Heart right ventricle (tissue), 16 donors: ENCODE measurements around the gene MRRF. TPM values are rescaled to one million over a fixed set of nuclear protein-coding genes. Genes with fewer than 3 reads are reported as not detected.
A peak's percentile ranks its signal among the peaks of the same experiment; 100 is the strongest.
"Not testable (repeated sequence)": the region's sequence is repeated elsewhere in the genome, so short reads cannot be mapped to it uniquely, and the experiment has no call there.

Source experiments
- ATAC-seq, 8 donors: fragments of 200-7000 bp; cut with Tn5 transposase; one replicate each; pipeline ENCODE4 v1.9.1; 2020; ENCODE audit warnings: mild to moderate bottlenecking in 8 of 8, moderate library complexity in 8 of 8, moderate number of reproducible peaks in 1 of 8
- DNase-seq, 2 donors: peaks; one replicate each; pipeline ENCODE4 v3.0.0-alpha.2; 2020
- H3K27ac ChIP-seq, 10 donors: fragments of 200-600 bp; sonication (generic) in 2 of 10; one replicate each; pipeline versions ENCODE4 v1.5.0 to v1.8.0; 2020 to 2022; ENCODE audit warnings: mild to moderate bottlenecking in 3 of 10
- H3K27me3 ChIP-seq, 7 donors: fragments of 200-600 bp; one replicate each; pipeline ENCODE4 v1.8.0; 2021 to 2022; ENCODE audit warnings: mild to moderate bottlenecking in 2 of 7
- H3K36me3 ChIP-seq, 9 donors: fragments of 200-600 bp; sonication (generic) in 1 of 9; one replicate each; pipeline versions ENCODE4 v1.5.0 to v1.8.0; 2020 to 2022; ENCODE audit warnings: mild to moderate bottlenecking in 2 of 9
- H3K4me1 ChIP-seq, 9 donors: fragments of 200-600 bp; sonication (generic) in 1 of 9; one replicate each; pipeline versions ENCODE4 v1.5.0 to v1.8.0; 2020 to 2022; ENCODE audit warnings: mild to moderate bottlenecking in 4 of 9
- H3K4me3 ChIP-seq, 10 donors: fragments of 200-600 bp; sonication (generic) in 2 of 10; one replicate each; pipeline versions ENCODE4 v1.5.0 to v1.8.0; 2020 to 2022; ENCODE audit warnings: mild to moderate bottlenecking in 7 of 10, moderate library complexity in 2 of 10
- H3K9me3 ChIP-seq, 11 donors: fragments of 200-600 bp in 10 of 11; sonication (generic) in 2 of 11; one replicate each; pipeline versions ENCODE4 v1.5.0 to v1.8.0; 2013 to 2022; ENCODE audit warnings: mild to moderate bottlenecking in 2 of 11, control low read depth in 1 of 11, moderate library complexity in 1 of 11
- WGBS, 2 donors: extraction: QIAGEN DNeasy Blood & Tissue Kit; methylation state at CpG; one replicate each; pipeline ENCODE4 v1.1.7; 2013; ENCODE audit warnings: inconsistent platforms in 1 of 2; 5-methylcytosine and 5-hydroxymethylcytosine counted together
- intact Hi-C, 10 donors: fragments of 100-400 bp; cut with DNase I; formaldehyde crosslinking; loops; one replicate each; pipeline versions ENCODE4 v1.11.1 to v1.14.2; 2022
- polyA plus RNA-seq, 2 donors: library from polyadenylated mRNA; stranded (reverse); fragments of 200-250 nt; gene quantifications; one replicate each; pipeline ENCODE4 v1.2.3, GENCODE V29; 2013
- total RNA-seq, 10 donors: library from RNA; stranded (reverse); fragmentation: NEBNext Ultra II Directional in 3 of 10; extraction: Animal tissue kit (Norgen Biotek cat#: 25700) in 3 of 10; gene quantifications; one replicate each; pipeline versions ENCODE4 v1.2.1 to v1.2.4, GENCODE V29; 2021 to 2023
- TF ChIP-seq, protein P1 (sequence below), 9 donors: fragments of 200-600 bp; sonication (generic) in 2 of 9; IDR thresholded peaks; one replicate each; pipeline versions ENCODE4 v1.5.0 to v1.8.0; 2021 to 2022; ENCODE audit warnings: antibody characterized with exemption in 9 of 9, mild to moderate bottlenecking in 5 of 9, moderate library complexity in 1 of 9
- donor health status: Arrhythmogenic right ventricular cardiomyopathy.
- donor health status: ischemic (EF 13 %, LVEDD 7.1; RV severe dilation, severe dysfunction).
- donor health status: healthy with polysubstance abuse.
- donor health status: DM: no; HTN: yes; CAD: no.
- donor health status: DM: no; HTN: no; CAD: no.
- donor health status: ischemic (EF 25% LVEDD 6.9; RV normal size, moderate dysfunction).
- donor health status: ischemic (EF 25% LVEDD 5.7; RV mildly dilated, moderate dysfunction).
- donor health status: healthy.
- donor health status: DM: yes; HTN: yes; CAD: no.
- donor health status: Ischemic cardiomyopathy.
- donor health status: ischemic (EF 35%, LVEDD 5.7; RV mildly dilated, moderate dysfunction).
- donor health status: nonischemic (EF 11% LVEDD 7.7; RV severe dilation, severe dysfunction).
- donor health status: DM: yes; HTN: yes; CAD: no.
- donor health status: PGD.
- donor health status: ischemic (EF 29% LVEDD 5.4; RV normal size, mild dysfunction).
- donor health status: nonischemic (EF 23%, LVEDD 6.1; RV moderate dilation, normal function).

Gene MRRF
- total and polyA plus RNA-seq, 12 donors = 30.3 to 45.9 (median 37.8) TPM

DNA sequence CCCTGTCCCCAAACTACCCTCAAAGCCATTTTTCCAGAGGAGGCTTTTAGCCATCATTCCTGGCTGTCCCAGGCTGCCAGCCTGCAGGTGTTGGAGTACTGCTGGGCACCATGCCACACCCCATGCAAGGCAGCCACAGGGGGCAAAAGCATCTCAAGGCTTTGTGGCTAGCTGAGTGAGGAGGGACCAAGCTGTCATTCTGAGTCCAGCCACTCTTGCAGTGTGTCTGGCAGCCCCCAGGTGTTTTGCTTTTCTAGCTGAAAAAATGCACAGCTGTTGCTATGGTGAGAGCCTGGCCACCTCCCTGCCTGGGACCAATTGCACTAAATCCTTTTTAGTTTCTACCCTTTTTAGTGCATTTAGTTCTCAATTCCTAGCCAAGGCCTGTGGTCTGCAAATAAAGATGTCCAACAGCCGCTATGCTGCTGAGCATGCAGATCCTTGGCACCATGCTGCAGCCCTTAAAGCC lies 55.8 kb downstream of the MRRF start:
- DNase-seq (no peak), ATAC-seq (peak in 1 of 8 donors; percentile 7)
- peaks cover 0 to 25% (median 8%) of the 10 kb centered on the region in 9 donors for H3K4me1 ChIP-seq
- H3K4me3 ChIP-seq = no peak overlapping the region
- no peak overlapping the region for H3K27ac ChIP-seq
- no peaks in the 10 kb centered on the region for H3K27me3 ChIP-seq
- 69 to 78% methylated on average over 1 of the region's 1 CpG for WGBS, 2 donors
- no peaks in the 10 kb centered on the region for H3K9me3 ChIP-seq
- TF ChIP-seq, protein P1, sequence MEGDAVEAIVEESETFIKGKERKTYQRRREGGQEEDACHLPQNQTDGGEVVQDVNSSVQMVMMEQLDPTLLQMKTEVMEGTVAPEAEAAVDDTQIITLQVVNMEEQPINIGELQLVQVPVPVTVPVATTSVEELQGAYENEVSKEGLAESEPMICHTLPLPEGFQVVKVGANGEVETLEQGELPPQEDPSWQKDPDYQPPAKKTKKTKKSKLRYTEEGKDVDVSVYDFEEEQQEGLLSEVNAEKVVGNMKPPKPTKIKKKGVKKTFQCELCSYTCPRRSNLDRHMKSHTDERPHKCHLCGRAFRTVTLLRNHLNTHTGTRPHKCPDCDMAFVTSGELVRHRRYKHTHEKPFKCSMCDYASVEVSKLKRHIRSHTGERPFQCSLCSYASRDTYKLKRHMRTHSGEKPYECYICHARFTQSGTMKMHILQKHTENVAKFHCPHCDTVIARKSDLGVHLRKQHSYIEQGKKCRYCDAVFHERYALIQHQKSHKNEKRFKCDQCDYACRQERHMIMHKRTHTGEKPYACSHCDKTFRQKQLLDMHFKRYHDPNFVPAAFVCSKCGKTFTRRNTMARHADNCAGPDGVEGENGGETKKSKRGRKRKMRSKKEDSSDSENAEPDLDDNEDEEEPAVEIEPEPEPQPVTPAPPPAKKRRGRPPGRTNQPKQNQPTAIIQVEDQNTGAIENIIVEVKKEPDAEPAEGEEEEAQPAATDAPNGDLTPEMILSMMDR (IDR thresholded peaks at IDR 0.05) = no peak
- intact Hi-C loops = no loop called here
- H3K36me3 ChIP-seq = peaks cover 0 to 85% (median 21%) of the 10 kb centered on the region in 9 donors

DNA sequence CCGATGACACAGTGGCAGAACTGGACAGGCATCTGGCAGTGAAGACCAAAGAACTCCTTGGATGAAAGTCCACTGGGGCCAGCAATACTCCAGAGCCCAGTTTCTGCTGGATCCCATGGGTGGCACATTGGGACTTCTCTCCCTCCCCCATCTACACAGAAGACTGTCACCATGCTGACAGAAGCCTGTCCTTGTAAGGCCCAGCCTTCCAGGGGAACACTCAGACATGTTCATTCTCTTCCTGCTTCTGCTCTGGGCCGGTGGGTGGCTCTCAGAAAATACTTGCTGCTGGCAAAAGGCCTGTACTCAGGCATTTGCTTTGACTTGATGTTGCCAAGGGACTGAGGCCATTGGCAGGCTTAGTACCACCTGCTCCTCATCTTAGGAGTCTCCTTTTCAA lies 57.9 kb downstream of the MRRF start:
- no peak for DNase-seq
- WGBS, 2 donors = 59 to 65% methylated on average over 2 of the region's 2 CpGs
- Histone ChIP-seq H3K9me3 (no peaks in the 10 kb centered on the region), H3K27ac (no peak overlapping the region), H3K4me1 (peaks cover 0 to 25% (median 8%) of the 10 kb centered on the region in 9 donors), H3K36me3 (peaks cover 0 to 78% (median 18%) of the 10 kb centered on the region in 9 donors), H3K4me3 (no peak overlapping the region), H3K27me3 (no peaks in the 10 kb centered on the region)
- ATAC-seq = peak in 4 of 8 donors; percentile 14 to 66 (median 56)
- TF ChIP-seq, protein P1 (IDR thresholded peaks at IDR 0.05) = no peak
- intact Hi-C loops = no loop called here

DNA sequence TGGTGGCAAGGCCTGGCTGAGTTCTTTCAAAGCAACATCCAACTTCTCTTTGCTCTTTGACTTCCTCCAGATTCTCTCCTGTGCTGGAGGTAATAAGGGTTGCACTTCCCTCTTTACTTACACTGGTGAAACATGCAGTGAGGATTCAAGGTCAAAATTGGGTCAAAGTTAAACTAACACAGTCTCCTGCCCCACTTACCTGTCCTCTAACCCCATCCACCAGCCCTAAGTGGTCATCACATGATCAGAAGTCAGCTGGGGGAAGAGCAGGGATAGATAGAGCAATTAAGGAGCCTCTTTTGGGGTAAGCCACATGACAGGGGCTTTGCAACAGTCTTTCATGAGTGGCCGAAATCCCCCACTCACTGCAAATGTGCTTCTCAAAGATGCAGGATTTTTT lies 60.0 kb downstream of the MRRF start:
- ATAC-seq, intact Hi-C loops, H3K9me3 ChIP-seq, H3K4me3 ChIP-seq, H3K27me3 ChIP-seq, DNase-seq, H3K27ac ChIP-seq: not testable (repeated sequence)
- 87 to 88% methylated on average over 1 of the region's 1 CpG for WGBS, 2 donors
- H3K4me1 ChIP-seq = peaks cover 0 to 22% (median 4%) of the 10 kb centered on the region in 9 donors
- H3K36me3 ChIP-seq = peaks cover 0 to 73% (median 18%) of the 10 kb centered on the region in 9 donors

DNA sequence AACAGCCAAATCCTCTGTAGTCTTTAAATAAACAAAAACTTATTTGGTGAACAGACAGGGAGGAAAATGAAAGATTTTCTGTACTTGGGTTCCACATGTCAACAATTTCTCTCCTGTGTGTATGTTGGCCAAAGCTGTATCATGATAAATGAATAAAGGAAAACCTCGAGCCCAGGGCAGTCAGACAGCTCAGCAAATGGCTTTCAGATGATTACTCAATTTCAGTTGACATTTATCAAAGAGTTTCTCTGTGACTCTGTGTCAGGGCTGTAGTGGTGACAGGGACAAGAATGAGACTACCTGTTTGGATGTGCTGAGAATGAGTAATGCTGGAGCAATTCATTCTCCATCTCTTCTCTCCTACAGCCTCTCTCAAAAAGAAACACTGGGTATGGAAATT lies 60.4 kb downstream of the MRRF start:
- Histone ChIP-seq H3K36me3 (peaks cover 0 to 68% (median 18%) of the 10 kb centered on the region in 9 donors), H3K4me1 (peaks cover 0 to 25% (median 7%) of the 10 kb centered on the region in 9 donors), H3K27me3 (no peaks in the 10 kb centered on the region), H3K4me3 (no peak overlapping the region), H3K27ac (no peak overlapping the region), H3K9me3 (no peaks in the 10 kb centered on the region)
- intact Hi-C loops = no loop called here
- 46 to 59% methylated on average over 1 of the region's 1 CpG for WGBS, 2 donors
- ATAC-seq = peak in 3 of 8 donors; percentile 20 to 52 (median 23)
- TF ChIP-seq, protein P1 (IDR thresholded peaks at IDR 0.05) = no peak
- DNase-seq = no peak

DNA sequence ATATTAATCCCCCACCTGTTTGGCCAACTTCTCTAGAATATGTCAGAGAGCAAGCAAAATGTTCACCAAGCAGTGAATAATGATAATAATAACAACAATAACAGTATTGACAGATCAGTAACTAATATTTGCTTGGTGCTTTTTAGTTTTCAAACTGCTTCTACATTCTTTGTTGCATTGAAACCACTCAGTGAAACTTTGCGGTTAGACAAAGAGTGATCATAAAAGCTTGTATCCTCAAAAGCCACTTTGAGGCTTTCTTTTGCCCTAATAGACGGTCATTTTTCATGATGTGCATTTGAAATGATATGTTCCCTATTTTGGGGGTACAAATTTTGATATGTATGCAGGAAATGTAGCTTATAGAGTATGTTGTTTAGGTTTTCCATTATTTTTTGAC lies 62.5 kb downstream of the MRRF start:
- ATAC-seq (no peak), DNase-seq (no peak)
- peaks cover 0 to 32% (median 11%) of the 10 kb centered on the region in 9 donors for H3K4me1 ChIP-seq
- H3K27ac ChIP-seq = no peak overlapping the region
- H3K4me3 ChIP-seq = no peak overlapping the region
- TF ChIP-seq, protein P1 (IDR thresholded peaks at IDR 0.05) = no peak
- H3K36me3 ChIP-seq = peaks cover 0 to 55% (median 18%) of the 10 kb centered on the region in 9 donors
- intact Hi-C loops = no loop called here
- WGBS, 2 donors = 94 to 98% methylated on average over 2 of the region's 2 CpGs
- H3K9me3 ChIP-seq = no peaks in the 10 kb centered on the region
- H3K27me3 ChIP-seq = no peaks in the 10 kb centered on the region
